ENCODE data around the gene PELI2.
"Not testable (repeated sequence)": the region's sequence is repeated elsewhere in the genome, so short reads cannot be mapped to it uniquely, and the experiment has no call there.

Gene PELI2

DNA sequence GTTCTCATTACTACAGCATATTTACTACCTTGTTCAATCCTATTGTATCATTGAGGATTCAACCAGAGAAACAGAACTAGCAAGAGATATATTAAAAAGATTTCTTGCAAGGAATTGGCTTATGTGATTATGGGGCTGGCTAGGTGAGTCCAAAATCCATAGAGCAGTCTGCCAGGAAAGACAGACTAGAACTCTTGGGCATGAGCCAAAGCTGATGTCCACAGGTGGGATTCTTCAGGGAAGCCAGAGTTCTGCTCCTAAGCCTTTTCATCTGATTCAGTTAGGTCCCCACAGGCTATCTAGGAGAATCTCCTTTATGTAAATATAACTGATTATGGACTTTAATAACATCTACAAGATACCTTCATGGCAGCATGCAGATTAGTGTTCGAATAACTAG lies 26.0 kb downstream of the PELI2 start:
- DNase-seq = no peak

DNA sequence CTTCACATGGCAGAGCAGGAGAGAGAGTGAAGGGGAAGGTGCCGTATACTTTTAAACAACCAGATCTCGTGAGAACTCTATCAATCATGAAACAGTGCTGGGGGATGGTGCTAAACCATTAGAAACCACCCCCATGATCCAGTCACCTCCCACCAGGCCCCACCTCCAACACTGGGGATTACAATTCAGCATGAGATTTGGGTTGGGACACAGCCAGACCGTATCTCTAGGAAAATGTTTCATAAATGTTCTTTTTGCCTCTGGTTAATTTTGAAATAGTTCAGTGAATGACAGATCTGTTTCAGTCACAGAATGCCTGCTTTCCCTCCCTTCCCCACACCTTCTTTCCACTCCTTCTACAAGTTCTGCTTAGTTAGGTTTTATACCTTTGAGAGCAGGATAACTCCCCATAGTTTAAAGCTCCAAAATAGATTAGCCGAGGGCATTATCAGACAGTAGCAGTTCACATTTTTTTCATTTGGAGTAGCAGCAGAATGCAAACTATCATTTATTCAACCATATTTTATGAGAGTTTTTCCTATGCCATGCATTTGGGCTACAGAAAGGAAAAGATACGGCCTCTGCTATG lies 27.1 kb downstream of the PELI2 start:
- DNase-seq = no peak

DNA sequence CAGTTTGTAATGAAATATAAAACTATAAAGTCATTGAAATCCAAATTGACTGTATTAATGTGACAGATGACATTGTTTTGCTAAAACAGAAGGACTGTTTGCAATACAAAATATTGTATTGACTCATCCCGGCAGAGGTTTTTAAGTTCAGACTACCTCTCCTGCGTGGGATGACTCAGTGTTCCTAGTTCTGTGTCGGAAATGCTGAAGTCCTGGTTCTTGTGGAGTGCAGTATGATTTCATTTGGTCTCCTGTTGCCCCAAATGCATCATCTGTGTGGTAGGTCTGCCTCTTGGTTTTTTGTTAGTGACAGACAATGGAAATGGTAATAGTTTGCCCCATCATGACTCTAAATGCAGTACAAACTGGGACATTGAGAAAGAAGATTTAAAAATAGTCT lies 27.8 kb downstream of the PELI2 start:
- no peak for DNase-seq

DNA sequence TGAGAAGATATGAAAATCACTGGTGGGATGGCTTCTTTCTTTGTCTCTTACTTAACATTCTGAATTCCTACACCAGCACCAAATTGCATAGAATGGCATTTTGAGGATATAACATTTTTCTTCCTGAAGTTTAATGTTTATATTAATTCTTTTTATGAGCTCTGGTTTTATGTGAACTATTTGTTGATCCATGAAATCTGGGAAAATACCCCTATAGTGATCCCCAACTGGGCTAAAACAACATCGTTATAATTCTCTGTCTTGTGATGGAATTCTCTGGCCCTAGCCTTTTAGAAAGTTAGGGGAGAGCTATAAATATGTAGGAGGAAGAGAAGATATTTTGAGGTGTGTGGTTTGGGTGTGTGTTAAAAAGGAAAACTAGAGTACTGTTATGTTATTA lies 29.2 kb downstream of the PELI2 start:
- no peak for DNase-seq

DNA sequence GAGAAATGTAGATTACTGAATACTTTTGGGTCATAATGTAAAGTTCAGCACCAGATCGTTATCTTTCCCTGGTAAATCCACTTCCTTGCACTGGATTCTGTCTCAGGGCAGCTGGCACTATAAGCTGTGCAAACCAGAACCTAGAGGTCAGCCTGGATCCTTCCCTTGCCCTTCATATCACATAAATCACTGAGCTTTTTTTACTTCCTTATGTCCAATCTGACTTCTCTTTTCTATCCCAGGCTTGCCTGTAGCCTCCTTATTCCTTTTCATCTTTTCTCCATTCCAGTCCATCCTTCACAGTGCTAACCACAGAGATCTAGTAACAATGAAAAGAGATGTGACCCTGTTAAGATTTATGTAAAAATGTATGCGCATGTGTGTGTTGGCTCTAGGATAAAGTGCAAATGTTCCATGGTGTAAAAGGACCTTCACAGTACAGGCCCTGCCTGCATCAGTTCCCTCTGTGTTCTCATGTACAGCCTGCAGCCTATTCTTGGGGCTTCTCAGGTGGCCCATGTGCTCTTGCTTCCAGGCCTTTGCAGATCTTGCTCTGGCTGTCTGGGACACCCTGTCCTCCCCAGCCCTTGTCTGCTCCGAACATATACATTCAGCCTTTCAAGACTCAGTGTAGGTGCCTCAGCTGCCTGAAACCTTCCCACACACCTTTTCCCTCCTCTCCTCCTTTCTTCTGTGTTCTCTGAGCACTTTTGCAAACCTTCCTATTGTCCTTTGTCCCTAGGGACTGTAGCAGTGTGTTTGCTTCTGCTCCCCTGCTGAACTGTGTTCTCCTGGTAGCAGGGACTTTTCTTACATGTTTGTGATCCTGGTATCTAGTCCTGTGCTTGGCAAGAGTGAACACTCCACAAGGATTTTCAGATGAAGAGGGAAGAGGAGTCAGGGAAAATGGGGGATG lies 30.0 kb downstream of the PELI2 start:
- DNase-seq = no peak

DNA sequence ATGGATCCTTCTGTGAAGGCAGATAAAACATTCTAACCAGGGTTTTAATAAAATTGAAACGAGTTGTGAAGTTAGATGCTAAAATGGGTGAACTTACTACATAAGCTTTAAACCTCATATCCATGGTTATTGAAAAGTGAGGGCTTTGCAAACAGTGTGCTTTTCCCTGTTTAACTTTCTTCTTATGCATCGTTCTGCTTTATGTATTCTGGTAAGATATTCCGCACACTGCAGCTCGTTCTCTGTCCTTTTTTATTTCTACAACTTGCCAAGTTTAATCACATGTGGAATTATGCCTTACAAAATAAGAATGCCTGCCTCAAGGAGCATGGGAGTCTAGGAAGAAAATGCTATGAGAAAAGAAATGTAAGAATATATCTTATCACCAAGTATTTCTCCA lies 30.9 kb downstream of the PELI2 start:
- DNase-seq = no peak

DNA sequence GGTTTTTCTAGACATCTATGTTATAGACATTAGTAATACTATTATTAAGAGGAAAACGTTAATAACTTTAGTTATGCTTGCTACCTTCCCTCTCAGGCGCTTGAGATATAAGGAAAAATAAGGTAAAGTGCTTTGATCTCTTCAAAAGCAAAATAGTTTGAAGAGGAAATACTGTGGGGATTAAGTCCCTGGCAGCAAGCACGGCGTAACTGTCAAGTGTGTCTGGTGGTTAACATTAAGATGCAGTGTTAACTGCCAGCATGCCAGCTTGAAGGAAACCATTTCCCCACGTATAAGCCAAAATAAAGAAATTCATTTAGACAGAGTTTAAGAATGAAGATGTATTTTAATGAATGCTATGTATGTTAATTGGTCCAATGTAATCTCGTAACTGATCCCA lies 31.8 kb downstream of the PELI2 start:
- no peak for DNase-seq

DNA sequence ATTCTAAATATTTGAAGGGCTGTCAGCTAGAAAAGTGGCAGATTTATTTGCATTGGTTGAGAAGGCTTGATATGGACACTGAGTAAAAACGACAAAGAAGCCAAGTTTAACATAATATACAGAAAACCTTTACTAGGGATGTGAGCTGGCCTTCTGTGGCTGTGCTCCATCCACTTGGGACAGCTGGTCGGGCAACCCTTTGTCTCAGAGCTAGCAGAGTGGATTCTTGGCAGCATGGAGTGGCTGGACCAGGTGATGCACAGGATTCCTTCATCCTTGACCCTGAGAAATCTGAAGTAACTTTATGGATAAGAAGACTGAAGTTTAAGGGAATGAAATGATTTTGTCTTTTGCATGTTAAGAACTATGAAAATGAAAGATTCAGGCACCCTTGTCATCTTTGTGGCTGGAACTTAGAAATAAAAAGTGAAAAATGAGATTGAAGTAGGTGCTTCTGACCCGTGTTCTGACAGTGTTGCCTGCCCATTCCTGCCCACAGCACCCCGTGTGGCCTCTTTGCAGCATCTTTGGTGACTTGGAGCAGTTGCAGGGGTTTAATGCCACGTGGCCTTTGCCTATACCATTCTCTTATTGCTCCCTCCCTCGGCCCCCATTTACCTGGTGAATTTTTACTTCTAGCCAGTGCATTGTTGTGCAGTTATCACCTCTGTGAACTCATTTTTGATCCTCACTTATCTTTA lies 32.6 kb downstream of the PELI2 start:
- no peak for DNase-seq

DNA sequence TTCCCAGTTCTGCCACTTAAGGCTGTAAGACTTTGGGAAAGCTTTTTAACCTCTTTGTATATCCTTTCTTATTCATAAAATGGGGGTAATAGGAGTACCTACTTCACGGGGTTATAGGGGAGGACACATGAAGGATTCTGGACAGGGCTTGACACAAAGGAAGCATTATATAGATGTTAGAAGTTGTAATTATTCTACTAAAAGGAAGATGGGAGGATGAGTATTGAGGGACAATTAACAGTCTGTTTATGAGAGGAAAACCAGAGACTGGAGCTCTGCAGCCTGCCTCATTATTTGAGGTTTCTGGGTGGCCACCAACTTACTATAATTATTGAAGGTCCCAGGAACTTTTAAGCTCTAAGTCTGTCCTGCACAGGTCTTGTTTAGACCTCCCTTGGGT lies 34.0 kb downstream of the PELI2 start:
- no peak for DNase-seq

DNA sequence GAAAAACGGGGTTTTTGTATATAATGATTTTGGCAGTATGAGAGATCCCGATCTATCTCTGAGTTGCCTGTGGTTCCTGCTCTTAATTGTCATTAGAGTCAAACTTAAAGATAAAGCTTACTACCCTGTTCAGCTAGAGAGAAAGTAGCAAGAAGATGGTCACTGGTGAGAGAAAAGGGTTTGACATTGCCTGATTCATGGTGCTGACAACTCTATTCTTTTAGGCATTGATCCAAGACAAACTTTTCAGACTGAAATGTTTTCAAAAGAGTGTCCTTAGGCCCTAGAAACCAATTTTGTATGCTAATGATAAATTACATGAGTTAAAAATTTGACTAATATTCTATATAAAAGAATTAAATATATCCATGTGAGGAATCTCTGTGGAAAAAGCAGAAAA lies 35.1 kb downstream of the PELI2 start:
- no peak for DNase-seq

DNA sequence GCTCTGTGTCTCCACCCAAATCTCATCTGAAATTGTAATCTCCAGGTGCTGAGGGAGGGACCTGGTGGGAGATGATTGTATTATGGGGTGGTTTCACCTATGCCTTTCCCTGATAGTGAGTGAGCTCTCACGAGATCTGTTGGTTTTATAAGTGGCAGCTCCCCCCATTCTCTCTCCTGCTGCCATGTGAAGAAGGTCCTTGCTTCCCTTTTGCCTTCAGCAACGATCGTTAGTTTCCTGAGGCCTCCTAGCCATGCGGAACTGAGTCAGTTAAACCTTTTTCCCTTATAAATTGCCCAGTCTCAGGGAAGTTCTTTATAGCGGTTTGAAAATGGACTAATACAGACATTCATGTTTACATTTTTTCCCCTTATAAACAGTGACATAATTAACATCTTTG lies 36.1 kb downstream of the PELI2 start:
- DNase-seq = no peak

DNA sequence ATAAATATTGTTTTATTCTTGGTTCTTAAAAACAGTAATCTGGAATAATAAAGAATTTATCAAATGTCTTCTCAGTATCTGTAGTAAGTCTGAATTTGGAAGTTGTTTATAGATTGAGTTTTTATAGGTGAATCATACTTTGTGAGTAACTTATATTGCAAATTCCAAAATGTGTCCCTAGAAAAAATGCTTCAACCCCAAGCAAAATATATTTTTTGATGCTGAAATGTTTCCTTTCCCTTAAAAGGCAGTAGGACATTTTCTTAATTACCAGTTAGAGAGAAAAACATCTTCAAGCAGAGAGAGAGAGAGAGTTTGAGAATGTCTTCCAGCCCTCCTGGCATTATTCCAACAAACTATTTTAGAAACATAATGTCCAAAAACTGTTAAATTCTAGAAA lies 37.9 kb downstream of the PELI2 start:
- no peak for DNase-seq

DNA sequence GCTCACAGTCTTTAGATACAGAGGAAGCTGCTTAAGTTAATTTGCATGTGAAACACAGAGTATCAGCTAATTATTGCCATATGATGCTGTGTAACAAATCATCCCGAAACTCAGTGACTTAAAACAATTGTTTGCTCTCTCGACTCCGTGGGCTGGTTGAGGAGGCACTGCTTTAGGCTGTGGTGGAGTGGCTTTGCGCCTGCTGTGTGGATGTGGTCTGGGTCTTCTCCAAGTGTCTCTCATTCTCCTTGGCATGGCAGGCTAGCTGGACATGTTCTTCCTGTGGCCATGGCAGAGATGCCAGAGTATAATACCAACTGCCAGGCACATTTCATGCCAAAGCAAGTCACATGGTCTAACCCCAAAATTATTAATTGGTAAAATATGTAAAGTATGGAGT lies 40.9 kb downstream of the PELI2 start:
- no peak for DNase-seq

DNA sequence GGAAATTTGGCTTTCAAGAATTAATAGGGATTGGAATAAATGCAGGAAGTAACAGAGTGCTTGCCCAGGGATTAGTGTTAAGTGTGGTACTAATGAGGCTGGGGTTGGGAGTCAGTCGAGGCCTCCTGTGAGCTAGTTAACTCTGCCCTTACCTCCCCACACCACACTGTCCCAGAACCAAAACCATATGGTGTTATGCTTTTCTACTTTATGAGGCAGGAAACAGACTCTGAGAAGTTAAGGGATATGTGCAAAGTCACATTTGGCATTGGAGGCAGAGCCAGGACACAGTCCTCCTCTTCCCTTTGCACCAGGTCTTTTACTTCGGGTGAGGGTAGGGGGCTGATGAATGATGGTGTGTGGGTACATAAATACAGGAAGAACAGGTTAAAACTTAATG lies 41.9 kb downstream of the PELI2 start:
- DNase-seq = no peak

DNA sequence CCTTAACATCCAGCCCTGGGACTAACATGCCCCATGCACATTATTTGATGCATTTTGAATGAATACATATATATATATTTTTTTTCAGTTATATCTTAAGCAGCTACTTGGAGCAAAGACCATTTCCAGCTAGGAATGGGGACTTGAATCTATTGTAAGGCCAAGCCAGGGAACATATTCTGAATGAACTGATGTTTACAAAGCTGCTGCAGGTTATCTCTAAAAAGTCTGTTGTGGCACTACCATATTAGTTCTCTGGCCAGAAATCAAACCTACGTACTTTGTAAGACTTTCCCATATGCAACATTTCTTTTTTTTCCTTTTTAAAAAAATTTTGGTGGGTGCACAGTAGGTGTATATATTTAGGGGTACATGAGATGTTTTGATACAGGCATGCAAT lies 43.4 kb downstream of the PELI2 start:
- no peak for DNase-seq

DNA sequence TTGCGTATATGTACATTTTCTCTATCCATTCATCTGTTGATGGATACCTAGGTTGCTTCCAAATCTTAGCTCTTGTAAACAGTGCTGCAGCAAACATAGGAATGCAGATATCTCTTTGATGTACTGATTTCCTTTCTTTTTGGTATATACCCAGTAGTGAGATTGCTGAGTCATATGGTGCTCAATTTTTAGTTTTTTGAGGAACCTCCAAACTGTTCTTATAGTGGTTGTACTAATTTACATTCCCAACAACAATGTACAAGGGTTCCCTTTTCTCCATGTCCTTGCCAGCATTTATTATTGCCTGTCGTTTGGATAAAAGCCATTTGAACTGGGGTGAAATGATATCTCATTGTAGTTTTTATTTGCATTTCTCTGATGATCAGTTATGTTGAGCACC lies 44.3 kb downstream of the PELI2 start:
- DNase-seq = no peak

DNA sequence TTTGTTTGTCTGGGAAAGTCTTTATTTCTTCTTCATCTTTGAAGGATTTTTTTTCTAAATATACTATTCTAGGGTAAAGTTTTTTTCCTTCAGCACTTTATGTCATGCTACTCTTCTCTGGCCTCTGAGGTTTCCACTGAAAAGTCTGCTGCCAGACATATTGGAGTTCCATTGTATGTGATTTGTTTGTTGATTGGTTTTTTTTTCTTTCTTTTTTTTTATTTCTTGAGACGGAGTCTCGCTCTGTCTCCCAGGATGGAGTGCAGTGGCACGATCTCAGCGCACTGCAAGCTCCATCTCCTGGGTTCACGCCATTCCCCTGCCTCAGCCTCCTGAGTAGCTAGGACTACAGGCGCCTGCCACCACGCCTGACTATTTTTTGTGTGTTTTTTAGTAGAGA lies 48.4 kb downstream of the PELI2 start:
- DNase-seq = not testable (repeated sequence)

DNA sequence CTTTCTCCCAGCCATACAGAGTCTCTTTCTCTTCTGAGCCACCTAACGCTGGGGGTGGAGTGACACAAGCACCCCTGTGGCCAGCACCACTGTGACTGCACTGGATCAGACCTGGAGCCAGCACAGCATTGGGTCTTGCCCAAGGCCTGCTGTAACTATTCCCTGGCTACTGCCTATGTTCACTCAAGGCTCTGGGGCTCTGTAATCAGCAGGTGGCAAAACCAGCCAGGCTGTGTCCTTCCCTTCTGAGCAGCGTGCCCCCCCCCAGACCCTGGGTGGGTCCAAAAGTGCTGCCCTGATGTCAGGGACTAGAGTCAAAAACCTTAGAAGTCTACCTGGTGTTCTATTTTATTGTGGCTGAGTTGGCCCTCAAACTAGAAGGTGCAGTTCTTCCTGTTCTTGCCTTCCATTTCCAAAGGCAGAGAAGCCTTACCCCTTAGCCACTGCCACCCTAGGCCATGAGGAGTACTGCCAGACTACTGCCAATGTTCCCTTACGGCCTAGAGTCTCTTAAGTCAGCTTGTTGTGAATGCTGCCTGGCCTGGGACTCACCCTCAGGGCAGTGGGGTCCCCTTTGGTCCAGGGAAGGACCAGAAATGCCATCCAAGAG lies 49.9 kb downstream of the PELI2 start:
- DNase-seq = no peak

DNA sequence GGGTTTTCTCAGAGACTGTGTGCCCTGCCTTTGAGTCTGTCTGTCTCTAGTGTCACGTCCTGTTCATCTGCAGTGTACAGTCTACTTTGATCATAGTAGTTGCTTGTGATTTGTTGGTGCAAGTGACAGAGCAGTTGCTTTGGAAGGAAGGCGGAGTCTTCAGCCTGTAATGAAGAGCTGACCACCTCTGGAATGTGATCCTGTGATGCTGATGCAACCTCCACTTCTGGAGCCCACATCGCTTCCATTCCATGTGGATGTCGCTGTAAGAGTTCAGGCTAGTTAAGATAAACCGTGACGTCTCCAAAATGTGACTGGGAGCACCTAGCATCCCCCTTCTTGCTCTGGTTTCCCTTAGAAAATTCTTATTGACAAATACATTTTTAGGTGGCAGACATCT lies 51.8 kb downstream of the PELI2 start:
- no peak for DNase-seq

DNA sequence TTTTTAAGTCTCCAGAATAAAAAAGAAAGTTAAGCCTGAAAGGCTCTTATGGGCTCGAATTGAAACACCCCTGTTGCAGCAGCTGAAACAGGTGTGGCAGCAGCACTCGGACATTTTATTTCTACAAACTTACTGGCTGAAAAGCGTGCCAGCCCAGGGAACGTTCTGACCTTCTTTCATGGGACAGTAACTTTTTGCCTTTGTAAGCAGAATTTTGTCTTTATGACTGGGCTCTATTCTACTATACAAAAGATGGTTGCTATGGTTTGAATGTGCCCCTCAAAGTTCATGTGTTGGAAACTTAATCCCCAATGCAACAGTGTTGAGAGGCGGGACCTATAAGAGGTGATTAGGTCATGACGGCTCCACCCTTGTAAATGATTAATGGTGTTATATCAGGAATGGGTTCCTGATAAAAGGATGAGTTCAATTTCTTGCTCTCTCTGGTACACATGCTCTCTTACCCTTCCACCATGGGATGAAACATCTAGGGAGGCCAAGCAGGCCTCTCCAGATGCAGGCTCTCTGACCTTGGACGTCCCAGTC lies 52.7 kb downstream of the PELI2 start:
- DNase-seq = no peak

DNA sequence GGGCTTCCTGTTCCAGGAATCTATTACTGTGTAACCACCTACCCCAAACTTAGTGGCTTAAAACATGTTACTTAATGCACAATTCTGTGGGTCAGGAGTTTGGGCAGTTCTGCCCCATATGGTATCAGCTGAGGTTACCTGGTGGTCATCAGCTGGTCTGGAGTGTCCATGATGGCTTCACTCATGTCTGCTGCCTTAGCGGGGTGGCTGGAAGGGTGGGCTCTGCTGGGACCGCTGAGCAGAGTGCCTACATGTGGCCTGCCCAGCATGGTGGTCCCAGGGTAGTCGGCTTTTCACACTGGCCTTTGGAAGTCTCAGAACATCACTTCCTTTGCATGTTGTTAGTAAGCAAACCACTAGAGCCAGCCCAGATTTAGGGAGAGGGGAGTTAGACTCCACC lies 53.9 kb downstream of the PELI2 start:
- no peak for DNase-seq

DNA sequence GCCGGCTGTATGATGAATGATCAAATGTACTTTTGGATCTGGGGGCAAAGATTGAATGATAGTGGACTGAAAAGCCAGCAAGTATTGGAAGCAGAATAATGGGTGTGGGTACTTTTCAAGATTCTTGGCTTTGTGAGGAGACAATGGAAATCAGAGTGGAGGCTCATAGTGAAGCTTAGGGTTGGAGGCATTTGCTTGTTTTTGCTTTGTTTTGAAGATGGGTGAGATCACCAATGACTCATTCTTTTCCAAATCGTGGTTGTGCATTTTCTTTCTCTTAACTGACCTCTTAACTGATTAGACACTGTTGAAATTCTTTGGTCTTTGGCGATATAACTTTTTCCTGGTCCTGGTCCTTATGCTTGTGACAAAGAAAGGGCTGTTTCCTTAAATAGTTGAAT lies 54.4 kb downstream of the PELI2 start:
- DNase-seq = no peak

DNA sequence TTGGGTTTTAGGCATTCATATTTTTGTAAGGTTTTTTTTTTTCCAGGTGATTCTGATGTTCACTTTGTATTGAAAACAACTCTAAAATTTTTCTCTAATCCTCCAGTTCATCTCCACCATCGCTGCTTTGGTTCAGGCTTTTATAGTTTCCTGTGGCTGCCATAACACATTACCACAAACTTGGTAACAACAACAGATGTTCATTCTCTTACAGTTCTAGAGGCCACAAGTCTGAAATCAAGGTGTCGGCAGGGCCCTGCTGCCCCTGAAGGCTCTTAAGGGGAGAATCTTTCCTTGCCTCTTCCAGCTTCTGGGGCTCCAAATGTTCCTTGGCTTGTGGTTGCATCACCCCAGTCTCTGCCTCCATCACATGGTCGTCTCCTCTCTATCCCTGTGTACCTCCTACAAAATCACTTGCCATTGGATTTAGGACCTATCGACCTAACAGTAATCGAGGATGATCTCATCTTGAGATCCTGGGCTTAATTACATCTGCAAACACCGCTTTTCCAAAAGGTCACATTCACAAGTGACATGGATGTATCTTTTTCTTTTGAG lies 55.2 kb downstream of the PELI2 start:
- DNase-seq = no peak
